Large intestine (tissue), 12 donors: Measurements from ENCODE around the gene STT3A. TPM values are rescaled to one million over a fixed set of nuclear protein-coding genes. Genes with fewer than 3 reads are reported as not detected.

Source experiments
- DNase-seq, 2 donors: peaks; one replicate each; pipeline versions ENCODE4 v3.0.0 to v3.0.0-alpha.2; 2013
- H3K27ac ChIP-seq: one replicate; pipeline ENCODE4 v1.5.1; 2013; ENCODE audit warnings: low read length
- H3K27me3 ChIP-seq: 2 replicates; pipeline ENCODE4 v1.6.1; 2013; ENCODE audit warnings: low read length; ENCODE audit not compliant: control insufficient read depth, insufficient read depth
- H3K36me3 ChIP-seq: 2 replicates; pipeline ENCODE4 v1.6.1; 2013; ENCODE audit warnings: low read length; ENCODE audit not compliant: control insufficient read depth, insufficient read depth
- H3K4me1 ChIP-seq: one replicate; pipeline ENCODE4 v1.6.1; 2013; ENCODE audit warnings: low read length; ENCODE audit not compliant: control insufficient read depth, insufficient read depth
- H3K4me3 ChIP-seq: one replicate; pipeline ENCODE4 v1.5.1; 2013; ENCODE audit warnings: low read length
- H3K9me3 ChIP-seq: one replicate; pipeline ENCODE4 v1.6.1; 2013; ENCODE audit warnings: mild to moderate bottlenecking, low read depth, low read length, moderate library complexity; ENCODE audit not compliant: control insufficient read depth
- WGBS: methylation state at CpG from one replicate; pipeline ENCODE4 v1.1.5; 2013; ENCODE audit warnings: low lambda C conversion rate; ENCODE audit not compliant: insufficient coverage; 5-methylcytosine and 5-hydroxymethylcytosine counted together
- long read RNA-seq, 11 donors: transcript quantifications; one replicate each; lab custom pipeline, GENCODE V29; 2026
- polyA plus RNA-seq: library from polyadenylated mRNA; unstranded; fragments of 120-200 nt; gene quantifications from one replicate; pipeline ENCODE4 v1.2.1, GENCODE V29; 2013

Gene STT3A
- 183 TPM for polyA plus RNA-seq
- long read RNA-seq, donor 1, full-length matches to known transcripts, result 14 of 14 reads
- long read RNA-seq, donor 1, partial matches to known transcripts, result 0 of 14 reads
- long read RNA-seq, donor 1, other reads (novel, unspliced or antisense), result 0 of 14 reads
- long read RNA-seq, donor 2, full-length matches to known transcripts, result 37 of 55 reads
- long read RNA-seq, donor 2, partial matches to known transcripts, result 18 of 55 reads
- long read RNA-seq, donor 2, other reads (novel, unspliced or antisense), result 0 of 55 reads
- long read RNA-seq, donor 3, result 0 reads
- long read RNA-seq, donor 4, full-length matches to known transcripts, result 5 of 5 reads
- long read RNA-seq, donor 4, partial matches to known transcripts, result 0 of 5 reads
- long read RNA-seq, donor 4, other reads (novel, unspliced or antisense), result 0 of 5 reads
- long read RNA-seq, donor 5, full-length matches to known transcripts, result 30 of 30 reads
- long read RNA-seq, donor 5, partial matches to known transcripts, result 0 of 30 reads
- long read RNA-seq, donor 5, other reads (novel, unspliced or antisense), result 0 of 30 reads
- long read RNA-seq, donor 6, full-length matches to known transcripts, result 33 of 44 reads
- long read RNA-seq, donor 6, partial matches to known transcripts, result 11 of 44 reads
- long read RNA-seq, donor 6, other reads (novel, unspliced or antisense), result 0 of 44 reads
- long read RNA-seq, donor 7, full-length matches to known transcripts, result 13 of 18 reads
- long read RNA-seq, donor 7, partial matches to known transcripts, result 5 of 18 reads
- long read RNA-seq, donor 7, other reads (novel, unspliced or antisense), result 0 of 18 reads
- long read RNA-seq, donor 8, full-length matches to known transcripts, result 40 of 80 reads
- long read RNA-seq, donor 8, partial matches to known transcripts, result 40 of 80 reads
- long read RNA-seq, donor 8, other reads (novel, unspliced or antisense), result 0 of 80 reads
- long read RNA-seq, donor 9, full-length matches to known transcripts, result 29 of 42 reads
- long read RNA-seq, donor 9, partial matches to known transcripts, result 13 of 42 reads
- long read RNA-seq, donor 9, other reads (novel, unspliced or antisense), result 0 of 42 reads
- long read RNA-seq, donor 10, full-length matches to known transcripts, result 41 of 41 reads
- long read RNA-seq, donor 10, partial matches to known transcripts, result 0 of 41 reads
- long read RNA-seq, donor 10, other reads (novel, unspliced or antisense), result 0 of 41 reads
- long read RNA-seq, donor 11, full-length matches to known transcripts, result 23 of 23 reads
- long read RNA-seq, donor 11, partial matches to known transcripts, result 0 of 23 reads
- long read RNA-seq, donor 11, other reads (novel, unspliced or antisense), result 0 of 23 reads

DNA sequence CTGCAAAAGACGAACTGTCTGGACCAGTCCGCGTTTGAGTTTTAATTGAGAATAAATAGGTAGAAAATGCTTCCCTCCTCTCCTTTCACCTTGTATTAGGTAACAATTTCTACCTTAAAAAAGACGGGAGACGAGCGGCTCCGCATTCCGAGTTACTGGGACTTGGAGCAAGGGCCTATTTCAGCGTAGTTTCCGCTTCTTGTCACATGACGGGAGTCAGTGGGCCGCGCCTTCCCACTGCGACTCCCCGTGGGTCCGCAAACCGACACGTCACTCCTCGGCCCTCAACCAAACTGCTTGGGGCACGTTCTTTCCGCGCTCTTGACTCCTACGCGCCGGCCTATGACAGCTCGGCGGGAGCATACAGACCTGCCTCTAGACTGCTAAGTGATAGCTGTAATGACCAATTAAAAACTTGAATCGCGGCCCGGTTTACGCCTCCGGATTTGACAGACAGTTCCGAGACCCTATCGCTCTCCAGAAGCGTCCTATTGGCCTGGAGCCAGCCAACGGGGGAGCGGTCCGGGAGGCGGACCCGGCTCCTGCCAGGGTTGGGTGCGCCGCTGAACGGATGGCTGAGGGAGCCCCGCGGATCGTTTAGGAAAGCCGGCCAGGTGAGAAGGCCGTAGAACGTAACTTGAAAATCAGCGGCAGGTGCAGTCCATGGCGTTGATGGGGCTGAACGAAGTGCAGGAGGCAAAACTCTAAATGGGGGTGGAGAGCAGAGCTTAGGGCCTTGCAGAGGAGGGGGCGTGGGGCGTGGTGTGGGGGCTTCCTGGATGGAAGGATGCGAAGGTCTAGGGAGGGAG, at the start of gene STT3A:
STT3A (plus strand) TSS at position 548 of the 809 bp plus-strand sequence. CDS start 3,064 bp downstream, outside the sequence.
- no CpG with 5 or more reads among the region's 55 CpGs for WGBS
- Histone ChIP-seq H3K4me3 (peak within 1 kb of the TSS; percentile 87), H3K4me1 (no peaks in the 10 kb centered on the region), H3K36me3 (peaks cover 6% of the 10 kb centered on the region), H3K27ac (peak within 1 kb of the TSS; percentile 98), H3K27me3 (no peaks in the 10 kb centered on the region), H3K9me3 (no peaks in the 10 kb centered on the region)
- DNase-seq, result peak; percentile 100

DNA sequence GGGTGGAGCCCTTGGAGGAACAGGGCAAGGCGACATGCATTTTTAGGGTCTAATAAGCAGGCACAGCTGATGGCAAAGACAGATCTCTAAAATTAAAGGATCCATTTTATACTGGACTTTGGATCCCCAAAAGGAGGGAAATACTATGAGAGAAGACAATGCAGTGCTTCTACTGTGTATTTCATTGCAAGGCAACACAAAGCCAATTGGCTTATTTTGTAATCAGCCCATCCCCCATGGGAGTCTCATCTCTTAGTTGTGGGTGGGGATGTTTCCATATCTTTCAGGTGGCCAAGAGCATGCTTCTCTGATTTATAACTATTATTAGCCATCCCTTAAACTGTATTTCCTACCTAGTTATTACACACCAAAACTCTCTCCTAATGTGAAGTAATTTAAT, 41.9 kb upstream of the STT3A start:
- Histone ChIP-seq H3K4me3 (no peak overlapping the region), H3K27me3 (no peaks in the 10 kb centered on the region), H3K27ac (no peak overlapping the region), H3K4me1 (no peaks in the 10 kb centered on the region), H3K9me3 (peaks cover 6% of the 10 kb centered on the region), H3K36me3 (no peaks in the 10 kb centered on the region)
- WGBS, result no CpG with 5 or more reads among the region's 1 CpG
- no peak for DNase-seq

DNA sequence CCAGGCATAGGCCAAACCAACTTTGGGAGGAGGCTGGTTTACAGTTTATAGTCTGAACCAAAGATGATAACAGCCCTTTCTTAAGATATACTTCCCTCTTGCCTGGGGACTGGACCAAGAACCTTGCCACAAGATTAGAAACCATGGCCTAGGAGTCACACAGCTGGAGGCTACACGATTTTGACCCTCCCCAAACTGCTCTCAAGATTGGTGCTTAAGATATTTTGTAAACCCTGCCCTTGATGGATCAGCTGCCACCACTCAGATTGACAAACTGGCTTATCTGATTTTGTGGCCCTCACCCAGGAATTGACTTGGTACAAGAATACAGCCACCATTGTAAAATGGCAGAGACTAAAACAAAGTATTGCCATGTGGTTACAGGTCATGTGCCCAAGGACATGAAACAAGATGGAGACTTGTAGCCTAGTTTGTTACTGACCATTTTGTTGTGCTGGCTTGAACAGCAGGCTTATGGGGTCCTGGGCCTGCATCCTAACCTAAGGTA, 40.8 kb upstream of the STT3A start:
- WGBS, result no CpG with 5 or more reads among the region's 1 CpG
- Histone ChIP-seq H3K27me3 (no peaks in the 10 kb centered on the region), H3K36me3 (no peaks in the 10 kb centered on the region), H3K9me3 (peaks cover 6% of the 10 kb centered on the region), H3K4me3 (no peak overlapping the region), H3K4me1 (no peaks in the 10 kb centered on the region), H3K27ac (no peak overlapping the region)
- DNase-seq, result no peak

DNA sequence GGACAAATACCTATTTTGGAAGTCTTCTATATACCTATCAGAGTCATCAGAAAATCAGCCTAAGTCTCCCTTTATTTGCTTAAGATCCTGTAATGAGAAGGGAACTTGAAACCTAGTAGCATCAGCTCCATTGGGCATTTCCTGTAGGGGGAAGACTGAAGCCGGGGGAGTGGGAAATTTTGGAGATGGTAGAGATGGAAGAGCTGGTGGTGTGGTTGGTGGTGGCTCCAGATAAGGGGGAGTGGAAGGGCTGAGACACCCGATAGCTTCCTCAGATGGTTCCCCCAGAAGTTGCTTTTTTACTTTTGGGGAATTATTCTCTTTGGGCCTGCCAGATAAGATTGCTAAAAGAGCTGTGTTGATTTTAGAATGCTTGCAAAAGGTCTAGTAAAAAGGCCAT, 39.7 kb upstream of the STT3A start:
- no peak overlapping the region for H3K4me3 ChIP-seq
- H3K36me3 ChIP-seq, result no peaks in the 10 kb centered on the region
- peaks cover 6% of the 10 kb centered on the region for H3K9me3 ChIP-seq
- H3K27ac ChIP-seq, result no peak overlapping the region
- no peak for DNase-seq
- WGBS, result no CpG with 5 or more reads among the region's 2 CpGs
- no peaks in the 10 kb centered on the region for H3K27me3 ChIP-seq
- H3K4me1 ChIP-seq, result no peaks in the 10 kb centered on the region

DNA sequence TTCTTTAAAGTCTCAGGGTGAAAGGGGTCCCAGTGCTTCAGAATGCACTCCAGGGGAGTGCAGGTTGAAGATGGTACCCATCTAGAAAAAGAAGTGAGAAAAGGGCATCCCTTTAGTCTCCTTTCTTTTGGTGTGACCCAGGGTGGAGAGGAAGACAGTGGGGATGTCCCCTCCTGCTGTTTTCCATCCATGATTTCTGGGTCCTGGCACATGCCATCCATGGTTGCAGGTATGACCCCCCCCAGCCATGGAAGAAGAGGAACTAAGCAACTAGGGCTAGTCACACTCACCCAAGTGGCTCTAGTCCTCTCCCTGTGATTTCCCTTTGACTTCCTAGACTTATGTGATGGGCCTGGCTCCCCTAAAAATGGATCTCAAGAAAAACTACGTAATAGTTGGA, 39.3 kb upstream of the STT3A start:
- no peak overlapping the region for H3K27ac ChIP-seq
- H3K4me3 ChIP-seq, result no peak overlapping the region
- H3K36me3 ChIP-seq, result no peaks in the 10 kb centered on the region
- no peaks in the 10 kb centered on the region for H3K27me3 ChIP-seq
- H3K9me3 ChIP-seq, result peaks cover 6% of the 10 kb centered on the region
- no CpG with 5 or more reads among the region's 1 CpG for WGBS
- no peak for DNase-seq
- no peaks in the 10 kb centered on the region for H3K4me1 ChIP-seq

DNA sequence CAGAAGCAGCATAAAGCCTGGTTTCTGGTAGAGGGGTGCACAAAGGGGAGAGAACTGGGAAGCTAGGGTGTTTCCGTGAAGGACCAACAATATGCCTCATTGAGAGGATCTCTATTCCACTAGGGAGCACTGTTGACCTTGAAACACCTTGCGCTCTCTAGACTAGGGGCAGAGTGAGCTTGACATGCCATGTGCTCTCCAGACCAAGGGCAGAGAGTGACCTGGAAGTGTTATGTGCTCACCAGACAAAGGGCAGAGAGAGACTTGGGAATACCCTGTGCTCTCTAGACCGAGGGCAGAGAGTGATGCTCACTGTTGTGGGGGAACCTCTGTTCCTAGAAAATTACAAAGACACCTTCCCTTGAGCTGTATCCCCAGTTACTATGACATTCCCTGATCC, 38.6 kb upstream of the STT3A start:
- no peaks in the 10 kb centered on the region for H3K36me3 ChIP-seq
- no peaks in the 10 kb centered on the region for H3K27me3 ChIP-seq
- DNase-seq, result no peak
- peaks cover 6% of the 10 kb centered on the region for H3K9me3 ChIP-seq
- H3K27ac ChIP-seq, result no peak overlapping the region
- no CpG with 5 or more reads among the region's 3 CpGs for WGBS
- H3K4me3 ChIP-seq, result no peak overlapping the region
- H3K4me1 ChIP-seq, result no peaks in the 10 kb centered on the region

DNA sequence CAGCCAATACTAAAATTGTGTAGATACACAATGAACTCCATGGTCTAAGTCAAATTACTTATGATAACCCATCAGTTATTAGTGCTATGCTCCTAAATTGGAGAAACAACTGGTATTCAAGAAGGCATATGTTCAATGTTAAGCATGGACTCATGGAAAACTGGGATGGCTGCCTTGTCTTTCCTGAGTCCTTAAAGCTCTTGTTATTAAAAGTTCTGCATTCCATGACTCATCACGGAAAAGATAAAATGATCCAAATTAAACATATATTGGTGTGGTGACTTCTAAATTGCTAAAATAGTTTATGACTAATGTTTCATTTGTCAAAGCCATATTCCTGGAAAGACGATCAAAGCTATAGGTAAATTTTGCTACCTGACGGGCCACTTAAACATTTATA, 32.8 kb upstream of the STT3A start:
- DNase-seq, result no peak
- Histone ChIP-seq H3K27ac (no peak overlapping the region), H3K36me3 (no peaks in the 10 kb centered on the region), H3K27me3 (no peaks in the 10 kb centered on the region), H3K4me1 (no peaks in the 10 kb centered on the region), H3K9me3 (no peaks in the 10 kb centered on the region), H3K4me3 (no peak overlapping the region)
- WGBS, result 60% methylated on average over 1 of the region's 3 CpGs

DNA sequence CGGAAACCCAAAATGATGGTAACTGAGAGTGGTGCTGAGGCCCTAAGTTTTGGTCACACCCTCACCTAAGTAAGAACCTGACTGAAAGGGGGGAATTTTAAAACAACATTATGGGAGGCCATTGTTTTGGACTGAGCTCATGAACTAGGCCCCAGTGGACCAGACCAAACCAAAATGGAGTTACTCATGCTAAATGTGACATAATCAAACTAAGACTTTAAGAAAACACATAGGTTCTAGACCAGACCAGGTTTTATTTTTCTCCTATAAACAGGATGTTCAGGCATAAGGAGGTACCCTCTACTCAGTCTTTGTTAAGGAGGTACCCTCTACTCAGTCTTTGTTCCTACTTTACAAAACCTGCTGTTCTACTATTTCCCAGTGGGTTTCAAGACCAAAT, 30.7 kb upstream of the STT3A start:
- Histone ChIP-seq H3K27me3 (no peaks in the 10 kb centered on the region), H3K27ac (no peak overlapping the region), H3K9me3 (no peaks in the 10 kb centered on the region), H3K4me1 (no peaks in the 10 kb centered on the region), H3K36me3 (no peaks in the 10 kb centered on the region), H3K4me3 (no peak overlapping the region)
- DNase-seq, result no peak
- no CpG with 5 or more reads among the region's 1 CpG for WGBS

DNA sequence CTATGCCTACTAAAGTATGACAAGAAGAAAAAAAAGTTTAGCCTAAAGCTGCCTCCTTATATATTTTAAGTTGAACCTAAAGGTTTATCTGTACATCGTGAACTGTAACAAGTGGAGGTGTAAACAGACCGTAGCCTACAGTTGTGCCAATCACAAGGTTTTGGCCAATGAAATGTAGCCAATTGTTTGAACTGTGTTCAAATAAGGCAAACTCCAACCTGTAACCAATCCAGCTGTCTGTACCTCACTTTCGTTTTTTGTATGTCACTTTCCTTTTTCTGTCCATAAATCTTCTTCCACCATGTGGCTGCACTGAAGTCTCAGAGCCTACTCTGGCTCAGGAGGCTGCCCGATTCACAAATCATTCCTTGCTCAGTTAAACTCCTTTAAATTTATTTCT, 30.2 kb upstream of the STT3A start:
- H3K4me3 ChIP-seq, result no peak overlapping the region
- WGBS, result 70% methylated on average over 2 of the region's 4 CpGs
- no peaks in the 10 kb centered on the region for H3K4me1 ChIP-seq
- no peak for DNase-seq
- H3K27ac ChIP-seq, result no peak overlapping the region
- no peaks in the 10 kb centered on the region for H3K27me3 ChIP-seq
- H3K9me3 ChIP-seq, result no peaks in the 10 kb centered on the region
- H3K36me3 ChIP-seq, result no peaks in the 10 kb centered on the region
